ENCODE measurements around the gene FRMD1.

GRCh38 chr6:168116975-168117899, 38.2 kb upstream of the FRMD1 start:
- no peak for TF ChIP-seq CTCF (conservative IDR thresholded peaks at IDR 0.05)
- TF ChIP-seq EZH2 (IDR thresholded peaks at IDR 0.05; ENCODE audit: low read depth): no peak

All from PC-9 (cell line).